GM10266 (cell line): ENCODE measurements around the gene HCFC1R1.

ENCODE experiments used
- DNase-seq: peaks from one replicate; pipeline ENCODE4 v3.0.0; 2012; ENCODE audit errors: extremely low spot score
- CTCF ChIP-seq: IDR thresholded peaks from 2 replicates; pipeline ENCODE4 v1.5.1; 2012; ENCODE audit warnings: mild to moderate bottlenecking, low read depth; ENCODE audit not compliant: control insufficient read depth, insufficient read depth; ENCODE audit errors: missing control alignments

HCFC1R1 gene

DNA sequence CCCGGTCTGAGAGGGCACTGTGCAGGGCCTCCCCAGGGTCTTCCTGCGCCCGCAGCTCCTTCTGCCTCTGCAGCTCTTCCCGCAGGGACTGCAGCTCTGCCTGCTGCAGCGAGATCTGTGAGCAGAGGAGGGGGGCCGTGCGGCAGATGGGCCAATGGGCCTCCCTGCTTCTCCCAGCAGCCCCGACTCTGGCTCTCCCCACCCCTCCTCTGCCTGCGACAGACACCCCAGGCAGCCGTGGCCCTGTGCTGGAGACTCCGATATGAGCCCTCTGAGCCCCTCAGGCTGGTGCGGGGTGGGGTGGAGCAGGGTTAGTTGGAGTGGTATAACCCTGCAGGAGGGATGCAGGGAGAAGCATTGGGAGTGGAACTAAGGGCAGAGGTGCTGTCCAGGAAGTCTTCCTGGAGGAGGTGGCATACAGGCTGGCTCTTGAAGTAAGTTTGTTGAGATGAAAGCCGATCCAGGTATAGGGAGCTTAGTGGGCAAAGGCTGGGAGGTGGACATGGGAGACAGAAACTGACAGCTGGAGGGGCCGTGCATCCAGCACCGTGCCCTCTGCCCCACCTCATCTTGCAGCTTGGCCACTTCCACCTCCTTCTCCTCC lies 5.1 kb upstream of the HCFC1R1 start:
- TF ChIP-seq CTCF = no peak
- no peak for DNase-seq

DNA sequence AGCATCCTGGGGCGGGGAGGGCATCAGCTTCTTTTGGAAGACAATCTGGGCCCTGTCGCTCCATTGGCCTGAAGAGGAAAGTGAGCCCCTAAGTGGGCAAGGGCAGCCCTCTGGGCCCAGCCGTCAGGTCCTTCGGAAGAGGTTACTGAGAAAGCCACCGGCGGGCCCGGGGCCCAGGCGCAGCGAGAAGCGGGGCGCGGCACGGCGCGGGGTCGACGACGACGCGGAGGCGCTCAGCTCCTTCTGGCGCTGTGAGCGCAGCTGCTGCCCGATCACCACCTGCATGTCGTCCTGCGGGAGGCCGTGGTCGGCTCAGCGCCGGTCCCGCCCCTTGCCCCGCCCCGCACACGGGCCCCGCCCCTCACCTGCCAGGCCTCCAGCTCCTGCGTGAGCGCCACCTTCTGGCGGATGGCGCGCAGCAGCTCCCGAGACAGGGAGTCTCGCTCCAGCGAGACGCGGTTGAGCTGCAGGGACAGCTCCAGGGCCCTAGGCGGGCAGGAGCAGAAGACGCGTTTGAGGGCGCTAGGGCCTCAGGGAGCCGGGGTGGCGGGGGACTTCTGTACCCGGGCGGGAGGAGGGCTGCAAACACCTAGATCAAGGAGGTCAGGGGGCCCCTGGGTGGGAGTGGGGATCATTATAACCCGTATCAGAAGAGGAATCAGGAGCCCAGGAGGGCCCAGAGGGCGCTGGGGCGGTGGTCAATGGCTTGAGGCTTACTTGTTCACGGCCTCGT lies 4.4 kb upstream of the HCFC1R1 start:
- peak; percentile 94 for TF ChIP-seq CTCF
- peak; percentile 96 for DNase-seq

GRCh38 chr16:3027489-3027795 lies 3.7 kb upstream of the HCFC1R1 start:
- no peak for DNase-seq
- no peak for TF ChIP-seq CTCF

- TF ChIP-seq CTCF = no peak
- no peak for DNase-seq
Observed at GRCh38 chr16:3026609-3027488, 3.1 kb upstream of the HCFC1R1 start.

- no peak for TF ChIP-seq CTCF
- no peak for DNase-seq
Observed at GRCh38 chr16:3026003-3026378, 2.2 kb upstream of the HCFC1R1 start.

- TF ChIP-seq CTCF = no peak
Observed at GRCh38 chr16:3025032-3026002, 1.6 kb upstream of the HCFC1R1 start.

More at GRCh38 chr16:3025032-3026002, 1.6 kb upstream of the HCFC1R1 start:
- no peak for DNase-seq
